Limb (tissue), 2 donors: ENCODE results near the gene MORN1.

ENCODE experiments used
- DNase-seq, 2 donors: peaks; one replicate each; pipeline ENCODE4 v3.0.0-alpha.2; 2016; ENCODE audit errors: extremely low spot score in 2 of 2

The MORN1 gene

DNA sequence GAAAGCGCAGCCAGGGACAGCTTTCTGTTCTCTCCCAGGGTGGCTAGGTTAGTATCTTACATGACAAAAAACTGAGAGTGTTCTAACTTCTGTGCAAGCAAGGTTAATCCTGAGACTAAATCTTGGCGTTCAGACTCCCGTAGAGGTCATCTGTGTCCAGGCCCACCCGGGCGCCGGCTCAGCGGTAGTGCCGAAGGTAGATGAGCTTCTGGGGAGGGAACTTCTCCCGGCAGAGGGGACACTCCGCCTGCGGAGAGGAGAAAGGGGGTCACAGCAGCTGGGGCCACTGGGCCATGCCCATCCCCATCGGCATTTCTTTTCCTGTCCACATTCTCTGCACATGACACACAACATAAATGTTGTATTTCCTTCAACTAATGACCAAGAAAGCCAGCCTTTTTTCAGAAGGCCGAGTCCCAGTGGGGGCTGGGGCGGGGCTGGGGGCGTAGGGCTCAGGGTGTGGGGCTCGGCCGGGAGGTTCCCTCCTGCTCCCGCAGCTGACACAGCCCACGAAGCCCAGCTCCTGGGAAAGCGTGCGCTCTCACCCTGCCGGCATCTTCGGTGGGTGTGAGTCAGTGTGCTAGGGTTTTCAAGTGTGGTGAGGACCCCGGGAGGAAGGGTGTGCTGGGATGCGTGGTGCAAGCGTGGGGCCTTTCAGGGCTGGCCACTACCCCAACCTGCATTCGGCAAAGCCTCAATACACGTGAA is 14.4 kb upstream of the MORN1 start:
- DNase-seq = no peak

GRCh38 chr1:2404890-2405511 is 13.6 kb upstream of the MORN1 start:
- DNase-seq = no peak

GRCh38 chr1:2404142-2404889 is 13.0 kb upstream of the MORN1 start:
- DNase-seq = no peak

DNA sequence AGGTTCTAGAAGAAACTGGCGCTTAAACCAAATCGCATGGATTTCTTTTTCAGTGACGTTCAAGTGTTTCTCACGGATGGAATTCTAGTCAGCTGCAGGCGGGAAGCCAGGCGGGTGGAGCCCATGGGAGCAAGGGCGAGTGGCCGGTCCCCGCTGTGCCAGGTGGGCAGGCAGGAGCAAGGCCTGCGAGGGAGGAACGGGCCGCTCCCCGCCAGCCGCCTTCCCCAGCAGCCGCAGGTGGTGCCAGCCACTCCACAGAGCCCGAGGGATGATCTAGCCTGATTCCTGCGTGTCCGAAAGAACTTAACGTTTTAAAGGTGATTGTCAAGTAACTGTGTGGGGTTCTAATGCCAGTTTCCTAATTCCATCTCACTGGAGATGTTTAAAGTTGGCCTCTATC is 11.9 kb upstream of the MORN1 start:
- no peak for DNase-seq

- no peak for DNase-seq
These were observed 11.1 kb upstream of the MORN1 start for GRCh38 chr1:2402420-2402819.

- DNase-seq = no peak
These were observed 9.7 kb upstream of the MORN1 start for GRCh38 chr1:2400950-2401649.

DNA sequence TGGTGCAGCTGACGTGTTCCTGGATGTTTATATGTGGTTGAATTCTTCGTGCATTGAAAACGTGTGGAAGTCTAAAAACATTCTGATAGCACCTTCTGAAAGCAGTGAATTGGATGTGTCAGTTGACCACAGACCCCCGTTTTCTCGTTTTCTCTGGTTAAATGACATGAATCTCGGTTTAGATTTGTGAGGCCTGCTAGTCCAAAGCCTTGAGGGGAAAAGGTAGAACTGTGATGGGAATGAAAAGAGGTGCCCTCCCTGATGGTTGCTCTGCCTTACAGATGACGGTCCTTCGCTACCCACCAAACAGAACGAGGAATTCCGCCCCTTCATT is 9.2 kb upstream of the MORN1 start:
- DNase-seq = no peak

DNA sequence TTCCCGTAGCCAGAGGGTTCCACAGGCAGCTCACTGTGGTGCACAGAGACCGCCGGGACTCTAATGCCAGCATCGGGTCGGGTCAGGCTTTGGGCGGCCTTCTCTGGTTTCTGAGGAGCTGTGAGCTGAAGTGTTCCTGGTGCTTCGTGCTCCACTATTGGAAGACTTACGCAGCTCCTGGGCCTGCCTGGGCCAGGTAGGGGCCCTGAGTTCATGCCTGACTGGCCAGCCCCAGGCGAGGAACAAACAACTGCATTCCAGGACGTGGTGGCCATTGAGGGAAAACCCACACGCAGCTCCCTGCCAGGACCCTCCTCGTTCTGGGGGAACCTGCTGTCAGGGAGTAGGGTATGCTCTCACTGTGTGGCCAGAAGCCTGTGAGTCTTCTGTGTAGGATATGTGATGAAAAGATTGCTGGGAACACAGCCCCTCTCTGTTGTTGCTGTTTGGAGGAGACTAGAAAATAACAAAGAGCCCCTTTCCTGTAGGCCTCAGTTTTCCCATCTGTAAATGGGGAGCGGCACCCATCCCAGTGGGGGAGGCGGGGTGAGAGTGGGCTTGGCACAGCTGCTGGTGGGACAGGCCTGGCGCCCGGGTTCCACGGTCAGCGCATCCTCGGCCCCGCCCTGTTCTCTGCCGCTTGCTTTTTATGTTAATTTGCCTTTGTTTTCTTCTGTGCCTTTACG is 8.7 kb upstream of the MORN1 start:
- no peak for DNase-seq

GRCh38 chr1:2398871-2399270 is 7.5 kb upstream of the MORN1 start:
- DNase-seq = no peak

GRCh38 chr1:2397007-2397679 is 5.8 kb upstream of the MORN1 start:
- no peak for DNase-seq

GRCh38 chr1:2396476-2396875 is 5.1 kb upstream of the MORN1 start:
- no peak for DNase-seq

DNA sequence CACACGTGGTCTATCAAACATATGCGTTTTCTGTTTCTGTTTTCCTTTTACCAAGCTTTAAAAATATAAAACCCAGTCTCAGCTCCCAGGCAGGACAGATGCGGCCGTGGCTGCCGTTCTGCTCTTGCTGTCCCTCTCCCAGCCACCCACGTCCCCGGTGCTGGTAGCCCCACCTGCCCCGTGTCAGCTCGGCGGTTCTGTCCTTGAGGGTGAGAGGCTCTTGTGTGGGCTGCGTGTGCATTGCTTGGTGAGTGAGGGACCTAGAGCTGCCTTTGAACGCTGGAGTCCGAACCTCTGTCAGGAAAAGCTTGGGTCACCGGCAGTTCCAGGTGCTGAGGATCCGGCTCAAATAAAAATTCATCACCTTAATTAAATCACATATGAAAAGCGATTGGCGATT is 4.7 kb upstream of the MORN1 start:
- no peak for DNase-seq

DNA sequence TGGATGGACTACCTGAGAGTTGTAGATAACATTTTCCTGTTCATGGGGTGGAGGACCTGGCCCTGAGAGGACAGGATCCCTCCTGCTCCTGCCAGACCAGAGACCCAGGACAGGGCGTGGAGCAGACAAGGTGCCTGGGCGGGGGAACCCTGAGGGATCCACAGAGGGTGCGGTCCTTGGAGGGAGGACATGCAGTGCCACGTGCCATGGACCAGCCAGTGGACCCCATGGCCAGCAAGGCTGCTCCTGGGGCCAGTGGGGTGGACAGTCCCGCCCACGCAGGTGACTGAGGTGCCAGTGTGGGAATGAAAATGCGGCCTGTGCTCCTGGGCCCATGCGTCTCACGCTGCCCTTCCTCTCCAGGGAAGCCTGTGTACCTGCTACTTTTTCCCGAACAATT is 3.9 kb upstream of the MORN1 start:
- no peak for DNase-seq

DNA sequence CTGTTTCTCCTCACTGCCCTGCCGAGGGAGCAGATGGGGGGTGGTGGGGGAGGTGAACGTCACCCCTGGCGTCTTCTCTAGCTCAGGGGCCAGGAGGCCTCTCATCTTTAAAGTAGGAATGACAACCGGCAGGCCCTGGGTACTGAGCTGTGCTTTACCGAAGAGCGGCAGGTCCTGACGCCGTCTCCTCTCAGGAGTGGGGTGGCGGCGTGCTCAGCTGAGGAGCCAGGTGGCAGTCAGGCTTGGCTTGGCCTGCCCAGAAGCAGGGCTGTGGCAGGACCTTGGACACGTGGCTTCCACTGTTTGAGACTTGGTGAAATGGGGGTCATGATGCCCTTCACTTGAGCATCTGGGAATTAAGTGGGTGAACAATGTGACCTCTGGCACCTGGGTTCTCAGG is 3.4 kb upstream of the MORN1 start:
- no peak for DNase-seq

GRCh38 chr1:2394220-2394619 is 2.9 kb upstream of the MORN1 start:
- DNase-seq = no peak

- no peak for DNase-seq
These were observed 2.1 kb upstream of the MORN1 start for GRCh38 chr1:2393471-2393877.

- no peak for DNase-seq
These were observed 1.3 kb upstream of the MORN1 start for GRCh38 chr1:2392686-2393085.

DNA sequence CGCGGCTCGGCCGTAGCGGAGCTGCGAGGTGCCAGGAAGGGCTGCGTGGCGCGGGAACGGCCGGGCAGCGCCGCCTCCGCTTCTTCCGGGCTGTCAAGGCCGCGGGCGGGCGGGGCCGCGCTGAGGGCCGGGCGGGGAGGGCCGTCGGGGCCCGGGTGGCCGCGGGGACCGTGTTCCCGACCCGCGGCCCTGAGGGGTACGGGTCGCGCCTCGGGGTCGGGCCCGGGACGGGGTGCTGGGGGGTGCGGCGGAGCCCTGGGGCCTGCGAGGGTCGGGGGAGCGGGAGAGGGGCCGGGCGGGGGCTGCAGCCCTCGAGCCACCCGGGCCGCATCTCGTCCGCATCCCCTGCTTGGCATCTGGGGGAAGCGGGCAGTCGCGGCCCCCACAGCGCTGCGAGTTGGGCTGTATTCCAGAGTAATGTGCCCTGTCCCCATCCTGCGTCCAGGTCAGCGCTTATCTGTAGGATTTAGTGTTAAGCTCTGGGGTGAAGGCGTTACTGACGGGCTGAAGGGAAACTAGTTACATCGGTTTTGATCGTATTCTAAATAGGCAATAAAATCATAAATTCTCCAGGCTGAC is 666 bp upstream of the MORN1 start:
- no peak for DNase-seq

DNA sequence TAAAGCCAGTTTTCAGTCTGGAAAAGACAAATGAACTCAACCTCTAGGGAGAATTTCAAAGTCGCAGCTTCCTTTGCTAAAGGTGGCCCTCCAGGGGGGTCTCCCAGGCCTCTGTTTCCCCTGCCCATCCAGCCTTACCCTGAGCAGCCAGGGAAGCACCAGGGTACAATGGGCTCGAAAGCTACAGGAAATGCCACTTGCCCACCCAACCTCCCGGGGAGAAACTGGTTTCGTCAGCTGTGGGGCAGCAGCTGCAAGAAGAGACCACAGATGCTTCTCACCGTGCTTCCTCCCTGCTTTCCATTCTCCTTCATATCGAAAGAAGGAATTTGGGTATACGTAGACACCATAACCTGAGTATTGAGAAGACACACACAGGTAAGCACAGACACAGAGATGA is 1.7 kb downstream of the MORN1 start:
- no peak for DNase-seq

- no peak for DNase-seq
These were observed 3.1 kb downstream of the MORN1 start for GRCh38 chr1:2388004-2388913.
